ENCODE data around the gene MGME1.
"Not testable (repeated sequence)": the region's sequence is repeated elsewhere in the genome, so short reads cannot be mapped to it uniquely, and the experiment has no call there.

MGME1 gene

GRCh38 chr20:17941087-17941825 is 27.6 kb upstream of the MGME1 start:
- no peak for DNase-seq

DNA sequence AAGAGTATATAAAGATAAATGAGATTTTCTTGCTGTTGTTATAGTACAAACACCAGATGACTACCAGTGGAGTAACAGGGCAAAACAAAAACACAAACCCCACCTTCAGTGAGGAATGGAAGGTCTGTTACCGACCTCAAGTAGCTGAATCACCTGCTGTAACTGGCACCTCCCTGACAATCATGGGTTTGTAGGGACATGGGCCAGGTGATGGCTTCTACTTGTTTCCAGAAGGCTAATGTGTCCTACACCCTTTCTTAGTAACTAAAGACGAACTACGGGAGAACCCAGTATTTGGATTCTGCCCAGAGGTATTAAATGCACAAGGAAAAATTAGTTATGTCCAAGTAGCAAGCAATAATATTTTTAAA is 27.0 kb upstream of the MGME1 start:
- no peak for DNase-seq

- no peak for DNase-seq
Observed at GRCh38 chr20:17943343-17943742, 25.5 kb upstream of the MGME1 start.

- DNase-seq = no peak
Observed at GRCh38 chr20:17944854-17945474, 23.9 kb upstream of the MGME1 start.

DNA sequence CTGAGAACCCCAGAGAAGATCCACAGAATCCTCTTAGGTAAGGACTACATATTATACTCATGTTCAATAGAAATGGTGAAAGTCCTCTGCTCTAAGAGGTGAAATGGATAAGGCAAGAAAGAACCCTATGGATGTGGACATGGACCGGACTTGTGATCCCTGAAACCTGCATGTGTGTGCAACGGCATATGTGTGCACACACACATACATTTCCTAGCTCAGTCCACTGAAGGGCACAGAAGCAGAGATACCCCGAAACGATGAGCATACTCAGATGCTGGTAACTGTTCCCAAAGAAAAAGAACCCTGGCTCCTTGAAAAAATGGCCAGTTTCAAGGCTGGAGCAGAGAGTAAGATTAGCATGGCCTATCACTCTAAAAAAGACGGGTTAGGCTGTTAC is 22.8 kb upstream of the MGME1 start:
- no peak for DNase-seq

DNA sequence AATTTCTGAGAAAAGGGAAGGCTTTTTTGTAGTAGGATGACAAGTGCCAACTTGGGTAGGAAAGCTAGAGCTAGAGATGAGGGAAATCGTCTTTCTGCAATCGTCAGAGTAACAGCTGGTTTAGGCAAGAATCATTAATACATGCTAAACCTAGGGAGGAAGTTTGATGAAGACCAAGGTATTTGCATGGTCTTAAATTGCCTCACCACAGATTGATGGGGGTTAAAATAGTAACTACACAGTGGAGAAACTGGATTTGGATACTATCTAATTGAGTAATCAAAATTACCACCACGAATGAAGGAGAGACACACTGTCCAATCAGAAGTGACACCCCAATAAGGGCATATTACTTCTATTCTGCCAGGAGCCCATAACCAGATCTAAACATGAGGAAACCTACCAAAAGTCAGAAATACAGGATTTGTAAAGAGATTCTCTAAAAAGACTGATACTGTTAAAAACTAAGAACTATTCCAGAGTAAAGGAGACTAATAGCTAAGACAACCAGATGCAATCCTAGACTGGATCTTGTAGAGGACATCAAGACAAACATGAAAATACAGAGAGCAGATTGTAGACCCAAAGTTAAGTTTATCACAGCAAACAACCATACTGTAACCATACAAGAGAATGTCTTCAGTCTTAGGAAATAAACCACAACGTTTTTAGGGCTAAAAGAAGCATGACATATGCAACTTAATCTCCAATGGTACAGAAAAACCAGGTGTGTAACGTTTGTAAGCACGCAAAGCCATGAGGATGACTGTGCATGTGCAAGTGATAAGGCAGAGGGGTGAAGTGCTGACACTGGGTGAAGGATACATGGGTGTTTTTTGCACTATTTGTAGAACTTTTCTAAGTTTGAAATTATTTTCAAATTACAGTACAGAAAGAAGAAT is 22.0 kb upstream of the MGME1 start:
- DNase-seq = no peak

DNA sequence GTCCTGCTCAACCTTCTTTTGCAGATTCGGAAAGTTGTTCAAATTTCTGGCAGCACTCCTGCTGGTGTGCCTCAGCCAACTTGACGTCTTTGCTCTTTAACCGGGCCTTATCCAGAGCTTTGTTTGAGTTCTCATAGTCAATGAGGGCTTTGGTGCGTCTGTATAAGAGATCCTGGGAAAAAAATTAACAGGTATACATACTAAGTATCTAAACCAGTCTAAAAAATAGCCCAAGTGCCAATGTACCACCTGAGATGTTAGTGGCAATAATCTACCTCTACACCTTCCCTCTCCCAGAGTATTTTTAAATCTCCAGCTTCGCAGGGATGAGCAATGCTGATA is 21.4 kb upstream of the MGME1 start:
- DNase-seq = no peak

- DNase-seq = no peak
Observed at GRCh38 chr20:17948442-17948841, 20.4 kb upstream of the MGME1 start.

GRCh38 chr20:17949899-17950298 is 18.9 kb upstream of the MGME1 start:
- no peak for DNase-seq

DNA sequence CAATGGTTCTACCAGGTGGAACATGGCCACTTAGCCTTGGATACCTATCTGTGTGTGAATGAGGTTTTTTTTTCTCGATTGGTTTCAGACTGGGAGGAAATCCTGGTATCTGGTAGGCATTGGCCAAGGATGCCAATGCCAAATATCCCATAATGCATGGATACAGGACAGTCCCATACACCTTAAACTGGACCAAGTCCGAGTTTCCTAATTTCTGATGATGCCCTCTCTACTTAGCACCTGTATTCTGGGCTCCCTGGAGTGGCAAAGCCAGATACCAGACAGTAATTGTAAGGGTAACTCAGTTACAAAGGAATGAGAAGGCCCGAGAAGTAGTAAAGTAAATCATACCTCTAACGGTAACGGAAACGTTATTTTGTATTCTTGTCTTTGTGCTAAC is 18.1 kb upstream of the MGME1 start:
- no peak for DNase-seq

DNA sequence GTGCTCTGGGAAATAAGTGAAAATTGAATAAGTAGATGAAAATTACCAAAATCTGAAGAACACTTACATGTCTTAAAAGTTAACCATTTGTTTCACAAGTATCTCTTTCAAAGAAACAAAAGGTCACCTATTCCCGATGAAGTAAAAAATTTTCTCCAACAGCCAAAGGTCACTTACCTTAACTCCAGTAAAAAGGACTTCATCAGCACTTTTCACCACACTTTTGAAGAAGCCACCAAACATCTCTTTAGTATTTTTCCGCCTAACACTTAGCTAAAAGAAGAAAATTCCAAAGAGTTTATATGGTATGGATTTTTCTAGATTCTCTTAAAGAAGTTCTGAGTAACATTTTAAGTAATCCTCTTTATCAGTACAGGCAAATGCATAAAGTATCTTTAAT is 17.5 kb upstream of the MGME1 start:
- DNase-seq = no peak

GRCh38 chr20:17952692-17953684 is 15.8 kb upstream of the MGME1 start:
- no peak for DNase-seq

DNA sequence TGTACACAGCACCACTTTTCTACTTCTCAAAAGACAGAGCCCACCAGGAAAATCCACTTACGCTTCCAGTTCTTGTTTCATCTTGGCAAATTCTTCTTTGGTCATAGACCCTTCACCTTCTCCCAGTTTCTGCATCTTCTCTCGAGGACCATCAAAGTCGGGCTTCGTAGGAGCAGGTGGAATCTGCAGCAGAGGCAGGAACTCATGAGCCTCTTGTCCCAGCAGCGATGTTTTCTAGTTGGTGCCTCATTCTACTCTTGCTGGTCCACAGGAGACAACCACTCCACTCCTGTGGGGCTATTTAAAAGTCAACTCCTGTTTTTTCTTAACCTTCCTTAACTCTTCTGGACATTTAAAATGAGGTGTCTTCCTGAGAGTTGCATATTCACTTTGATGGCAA is 14.9 kb upstream of the MGME1 start:
- no peak for DNase-seq

DNA sequence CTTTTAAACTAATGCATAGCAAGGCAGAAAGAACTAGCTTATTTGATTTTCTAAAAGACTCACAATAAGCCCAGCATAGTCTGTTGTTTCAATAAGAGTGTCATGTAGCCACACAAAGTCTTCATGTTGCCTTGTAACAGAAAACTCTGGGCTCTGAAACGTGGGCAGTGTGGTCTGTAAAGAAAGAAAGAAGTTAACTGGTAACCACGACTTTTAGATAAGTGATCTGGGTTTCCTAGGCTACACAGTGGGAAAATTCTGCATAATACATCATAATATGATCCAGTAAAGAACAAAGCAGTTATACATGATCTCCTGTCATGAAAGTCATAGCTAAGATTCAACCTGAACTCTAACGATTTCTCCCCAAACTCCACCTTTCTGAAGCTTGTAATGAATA is 13.5 kb upstream of the MGME1 start:
- no peak for DNase-seq

DNA sequence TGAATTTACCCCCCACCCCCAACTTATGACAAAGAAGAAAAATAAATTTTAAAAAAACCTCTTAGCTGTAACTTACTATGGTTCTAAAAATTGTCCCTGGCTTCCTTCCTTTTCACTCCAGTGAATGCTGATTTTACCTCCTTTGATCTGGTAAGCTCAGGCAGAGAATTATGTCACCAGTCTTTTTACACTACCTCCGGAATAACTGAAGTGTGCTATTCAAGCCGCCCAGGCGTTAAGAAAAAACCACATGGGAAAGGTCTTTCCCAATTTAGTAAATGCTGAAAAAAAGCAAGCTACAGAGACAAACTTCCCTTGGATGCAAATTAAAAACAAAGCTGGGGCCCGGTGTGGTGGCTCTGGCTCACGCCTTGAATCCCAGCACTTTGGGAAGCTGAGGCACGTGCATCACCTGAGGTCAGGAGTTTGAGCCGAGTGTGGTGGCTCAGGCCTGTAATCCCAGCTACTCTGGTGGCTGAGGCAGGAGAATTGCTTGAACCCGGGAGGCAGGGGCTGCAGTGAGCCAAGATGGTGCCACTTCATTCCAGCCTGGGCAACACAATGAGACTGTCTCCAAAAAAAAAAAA is 12.6 kb upstream of the MGME1 start:
- DNase-seq = no peak

GRCh38 chr20:17957505-17958363 is 11.1 kb upstream of the MGME1 start:
- no peak for DNase-seq

DNA sequence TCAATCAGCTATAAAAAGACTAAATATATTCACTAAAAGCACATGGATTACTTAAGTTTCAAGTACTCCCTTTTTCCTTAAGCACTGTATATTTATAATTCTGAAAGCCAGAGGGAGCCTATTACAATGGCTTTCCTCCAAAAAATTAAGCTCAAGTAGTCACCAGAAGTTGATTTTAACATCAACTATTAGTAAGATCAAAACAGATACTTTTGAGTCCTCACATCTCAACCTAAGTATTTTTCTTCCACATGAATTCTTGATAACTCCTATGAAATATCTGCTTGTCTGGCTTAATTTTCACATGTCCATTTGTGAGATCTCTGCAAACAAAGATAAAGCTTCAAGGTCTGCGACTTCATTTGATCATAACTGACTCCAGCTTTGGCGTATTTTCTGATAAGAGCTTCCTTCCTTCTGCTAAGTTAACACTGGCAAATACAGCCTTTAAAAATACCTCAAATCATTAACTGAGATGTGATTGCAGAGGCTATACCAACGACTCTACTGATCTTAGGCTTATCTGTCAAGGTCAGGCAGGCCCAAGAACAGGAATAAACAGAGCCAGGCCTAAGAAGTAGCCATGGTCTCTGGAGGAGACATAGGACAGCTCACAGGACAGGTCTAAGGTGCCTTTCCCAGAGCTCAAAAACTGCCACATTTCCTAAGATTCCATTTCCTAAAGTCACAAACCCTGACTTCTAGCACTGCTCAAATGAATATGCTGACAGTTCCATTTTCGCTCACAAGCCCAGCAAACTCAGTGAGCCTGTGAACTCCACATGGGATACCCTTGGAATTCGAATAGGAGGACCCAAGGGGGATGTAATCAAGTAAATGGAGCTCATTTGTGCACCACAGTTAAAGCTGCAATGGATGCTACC is 10.2 kb upstream of the MGME1 start:
- DNase-seq = no peak

DNA sequence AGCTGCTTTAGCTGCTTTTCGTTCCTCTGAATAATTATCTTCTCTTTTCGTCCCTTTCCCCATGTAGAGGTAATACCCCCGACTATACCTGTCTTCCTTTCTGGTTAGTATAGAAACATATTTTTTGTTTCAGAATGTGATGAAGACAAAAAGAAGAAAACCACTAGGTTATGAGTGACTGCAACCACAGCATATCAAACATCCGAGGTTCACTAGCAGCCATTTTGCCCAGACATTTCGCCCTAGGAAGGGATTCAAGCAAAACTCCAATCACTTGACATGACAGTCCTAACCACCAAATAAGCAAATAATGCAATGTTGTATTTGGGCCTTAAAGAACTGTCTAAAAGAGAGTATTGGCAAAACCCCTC is 9.6 kb upstream of the MGME1 start:
- no peak for DNase-seq

DNA sequence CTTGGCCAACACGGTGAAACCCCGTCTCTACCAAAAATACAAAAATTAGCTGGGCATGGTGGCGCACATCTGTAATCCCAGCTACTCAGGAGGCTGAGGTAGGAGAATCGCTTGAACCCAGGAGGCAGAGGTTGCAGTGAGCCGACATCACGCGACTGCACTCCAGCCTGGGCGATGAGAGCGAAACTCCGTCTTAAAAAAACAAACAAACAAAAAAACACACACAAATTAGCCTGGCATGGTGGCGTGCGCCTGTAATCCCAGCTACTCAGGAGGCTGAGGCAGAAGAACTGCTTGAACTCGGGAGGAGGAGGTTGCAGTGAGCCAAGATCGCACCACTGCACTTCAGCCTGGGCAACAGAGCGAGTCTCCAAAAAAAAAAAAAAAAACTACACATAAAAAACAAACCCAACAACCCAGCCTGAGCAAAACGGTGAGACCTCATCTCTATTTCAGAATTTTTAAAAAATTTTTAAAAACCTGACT is 8.4 kb upstream of the MGME1 start:
- not testable (repeated sequence) for DNase-seq
